ENCODE measurements around the gene SLC35E3. TPM values are rescaled to one million over a fixed set of nuclear protein-coding genes. Genes with fewer than 3 reads are reported as not detected.
A peak's percentile ranks its signal among the peaks of the same experiment; 100 is the strongest.

Gene SLC35E3
- total and polyA plus RNA-seq, 2 donors: 6.6 to 8.8 TPM

DNA sequence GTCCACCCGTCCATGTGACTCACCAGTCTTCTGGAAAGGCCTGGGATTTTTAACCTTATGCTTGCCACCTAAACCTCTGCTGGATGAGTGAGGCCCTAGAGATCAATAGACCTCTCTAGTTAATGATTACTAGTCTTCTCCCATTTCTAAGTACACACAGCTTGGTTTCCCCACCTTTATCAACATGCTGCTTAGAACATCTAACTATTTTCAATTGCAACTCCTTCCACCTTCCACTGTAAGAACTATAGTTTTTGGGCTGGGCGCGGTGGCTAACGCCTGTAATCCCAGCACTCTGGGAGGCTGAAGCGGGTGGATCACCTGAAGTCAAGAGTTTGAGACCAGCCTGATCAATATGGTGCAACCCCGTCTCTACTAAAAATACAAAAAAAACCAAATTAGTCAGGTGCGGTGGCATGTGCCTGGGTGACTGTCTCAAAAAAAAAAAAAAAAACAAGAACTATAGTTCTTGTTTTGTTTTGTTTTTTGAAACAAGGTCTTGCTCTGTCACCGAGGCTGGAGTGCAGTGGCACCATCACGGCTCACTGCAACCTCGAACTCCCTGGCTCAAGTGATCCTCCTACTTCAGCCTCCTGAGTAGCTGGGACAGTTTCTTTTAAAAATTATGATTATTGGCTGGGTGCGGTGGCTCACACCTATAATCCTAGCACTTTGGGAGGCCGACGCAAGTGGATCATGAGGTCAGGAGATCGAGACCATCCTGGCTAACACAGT lies 43.3 kb downstream of the SLC35E3 start:
- no peak for DNase-seq (ENCODE audit: low read depth in 6 of 9, low spot score in 9 of 9)
- Histone ChIP-seq H3K9me3 (ENCODE audit: control insufficient read depth in 2 of 2, insufficient read depth in 1 of 2, low read length in 1 of 2) (no peaks in the 10 kb centered on the region), H3K4me1 (ENCODE audit: control insufficient read depth in 2 of 2, insufficient read depth in 2 of 2, low read length in 2 of 2) (peaks cover 6 to 13% of the 10 kb centered on the region in 2 donors), H3K4me3 (ENCODE audit: low read length in 2 of 2) (no peak overlapping the region), H3K27me3 (ENCODE audit: control insufficient read depth in 2 of 2, insufficient read depth in 1 of 2, low read length in 1 of 2) (no peaks in the 10 kb centered on the region), H3K27ac (ENCODE audit: low read depth in 1 of 2, low read length in 1 of 2) (no peak overlapping the region), H3K36me3 (ENCODE audit: control insufficient read depth in 2 of 2, insufficient read depth in 2 of 2, low read length in 1 of 2) (peaks cover 0 to 3% of the 10 kb centered on the region in 2 donors)
- 99% methylated on average over 14 of the region's 14 CpGs for WGBS

DNA sequence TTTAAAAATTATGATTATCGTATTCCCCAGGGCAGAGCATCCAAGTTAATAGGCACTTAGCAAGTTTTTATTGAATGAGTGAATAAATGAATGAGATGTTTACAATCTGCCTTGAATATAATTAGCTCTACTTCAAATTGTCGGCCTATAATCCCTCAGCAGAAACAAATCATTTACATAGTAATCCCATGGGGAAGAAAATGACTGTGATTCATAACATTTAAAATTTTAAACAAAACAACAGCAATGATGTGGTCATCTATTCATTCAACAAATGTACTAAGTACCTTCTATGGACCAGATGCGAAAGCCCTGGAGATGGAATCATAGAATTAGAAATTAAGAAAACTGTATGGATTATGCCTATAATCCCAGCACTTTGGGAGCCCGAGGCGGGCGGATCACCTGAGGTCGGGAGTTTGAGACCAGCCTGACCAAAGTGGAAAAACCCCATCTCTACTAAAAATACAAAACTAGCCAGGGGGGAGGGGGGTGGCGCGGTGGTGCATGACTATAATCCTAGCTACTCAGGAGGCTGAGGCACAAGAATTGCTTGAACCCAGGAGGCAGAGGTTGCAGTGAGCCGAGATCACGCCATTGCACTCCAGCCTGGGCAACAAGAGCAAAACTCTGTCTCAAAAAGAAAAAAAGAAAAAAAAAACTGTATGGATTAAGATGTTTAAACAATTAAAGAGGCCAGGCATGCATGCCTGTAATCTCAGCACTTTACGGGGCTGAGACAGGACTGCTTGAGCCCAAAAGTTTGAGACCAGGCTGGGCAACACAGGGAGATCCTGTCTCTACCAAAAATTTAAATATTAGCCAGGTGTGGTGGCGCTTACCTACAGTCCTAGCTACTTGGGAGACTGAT lies 44.3 kb downstream of the SLC35E3 start:
- Histone ChIP-seq H3K4me3 (ENCODE audit: low read length in 2 of 2) (no peak overlapping the region), H3K27me3 (ENCODE audit: control insufficient read depth in 2 of 2, insufficient read depth in 1 of 2, low read length in 1 of 2) (no peaks in the 10 kb centered on the region), H3K27ac (ENCODE audit: low read depth in 1 of 2, low read length in 1 of 2) (no peak overlapping the region), H3K36me3 (ENCODE audit: control insufficient read depth in 2 of 2, insufficient read depth in 2 of 2, low read length in 1 of 2) (no peaks in the 10 kb centered on the region), H3K4me1 (ENCODE audit: control insufficient read depth in 2 of 2, insufficient read depth in 2 of 2, low read length in 2 of 2) (peaks cover 6 to 13% of the 10 kb centered on the region in 2 donors), H3K9me3 (ENCODE audit: control insufficient read depth in 2 of 2, insufficient read depth in 1 of 2, low read length in 1 of 2) (no peaks in the 10 kb centered on the region)
- DNase-seq (ENCODE audit: low read depth in 6 of 9, low spot score in 9 of 9): no peak
- WGBS: 97% methylated on average over 13 of the region's 13 CpGs

DNA sequence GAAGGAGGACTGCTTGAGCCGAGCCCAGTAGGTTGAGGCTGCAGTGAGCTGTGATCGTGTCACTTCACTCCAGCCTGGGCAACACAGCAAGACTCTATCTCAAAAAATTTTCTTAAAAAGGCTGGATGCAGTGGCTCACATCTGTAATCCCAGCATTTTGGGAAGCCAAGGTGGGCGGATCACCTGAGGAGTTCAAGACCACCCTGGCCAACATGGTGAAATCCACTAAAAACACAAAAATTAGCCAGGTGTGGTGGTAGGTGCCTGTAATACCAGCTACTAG lies 44.9 kb downstream of the SLC35E3 start:
- 64% methylated on average over 3 of the region's 3 CpGs for WGBS
- Histone ChIP-seq H3K9me3 (ENCODE audit: control insufficient read depth in 2 of 2, insufficient read depth in 1 of 2, low read length in 1 of 2) (no peaks in the 10 kb centered on the region), H3K27ac (ENCODE audit: low read depth in 1 of 2, low read length in 1 of 2) (no peak overlapping the region), H3K36me3 (ENCODE audit: control insufficient read depth in 2 of 2, insufficient read depth in 2 of 2, low read length in 1 of 2) (no peaks in the 10 kb centered on the region), H3K4me1 (ENCODE audit: control insufficient read depth in 2 of 2, insufficient read depth in 2 of 2, low read length in 2 of 2) (peaks cover 6 to 13% of the 10 kb centered on the region in 2 donors), H3K27me3 (ENCODE audit: control insufficient read depth in 2 of 2, insufficient read depth in 1 of 2, low read length in 1 of 2) (no peaks in the 10 kb centered on the region), H3K4me3 (ENCODE audit: low read length in 2 of 2) (no peak overlapping the region)
- no peak for DNase-seq (ENCODE audit: low read depth in 6 of 9, low spot score in 9 of 9)

DNA sequence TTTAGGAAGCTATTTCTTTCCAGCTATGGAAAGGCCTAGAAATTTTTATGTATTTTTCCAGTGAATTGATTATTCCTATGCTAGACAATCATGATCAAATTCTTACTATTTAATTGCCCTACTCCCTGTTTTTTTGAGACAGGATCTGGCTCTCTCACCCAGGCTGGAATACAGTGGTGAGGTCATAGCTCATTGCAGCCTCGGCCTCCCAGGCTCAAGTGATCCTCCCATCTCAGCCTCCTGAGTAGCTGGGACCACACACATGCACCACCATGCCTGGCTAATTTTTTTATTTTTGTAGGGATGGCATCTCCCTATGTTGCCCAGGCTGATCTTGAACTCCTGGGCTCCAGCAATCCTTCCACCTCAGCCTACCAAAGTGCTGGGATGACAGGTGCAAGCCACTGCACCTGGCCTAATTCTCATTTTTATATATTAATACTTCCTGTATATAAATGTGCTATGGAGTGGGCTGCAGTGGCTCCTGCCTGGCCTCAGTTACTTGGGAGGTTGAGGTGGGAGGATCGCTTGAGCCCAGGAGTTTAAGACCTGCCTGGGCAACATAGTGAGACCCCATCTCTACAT lies 46.0 kb downstream of the SLC35E3 start:
- Histone ChIP-seq H3K27me3 (ENCODE audit: control insufficient read depth in 2 of 2, insufficient read depth in 1 of 2, low read length in 1 of 2) (no peaks in the 10 kb centered on the region), H3K36me3 (ENCODE audit: control insufficient read depth in 2 of 2, insufficient read depth in 2 of 2, low read length in 1 of 2) (no peaks in the 10 kb centered on the region), H3K4me1 (ENCODE audit: control insufficient read depth in 2 of 2, insufficient read depth in 2 of 2, low read length in 2 of 2) (peaks cover 6 to 13% of the 10 kb centered on the region in 2 donors), H3K4me3 (ENCODE audit: low read length in 2 of 2) (no peak overlapping the region), H3K27ac (ENCODE audit: low read depth in 1 of 2, low read length in 1 of 2) (no peak overlapping the region), H3K9me3 (ENCODE audit: control insufficient read depth in 2 of 2, insufficient read depth in 1 of 2, low read length in 1 of 2) (no peaks in the 10 kb centered on the region)
- WGBS: over 99% methylated on average over 2 of the region's 2 CpGs
- no peak for DNase-seq (ENCODE audit: low read depth in 6 of 9, low spot score in 9 of 9)

DNA sequence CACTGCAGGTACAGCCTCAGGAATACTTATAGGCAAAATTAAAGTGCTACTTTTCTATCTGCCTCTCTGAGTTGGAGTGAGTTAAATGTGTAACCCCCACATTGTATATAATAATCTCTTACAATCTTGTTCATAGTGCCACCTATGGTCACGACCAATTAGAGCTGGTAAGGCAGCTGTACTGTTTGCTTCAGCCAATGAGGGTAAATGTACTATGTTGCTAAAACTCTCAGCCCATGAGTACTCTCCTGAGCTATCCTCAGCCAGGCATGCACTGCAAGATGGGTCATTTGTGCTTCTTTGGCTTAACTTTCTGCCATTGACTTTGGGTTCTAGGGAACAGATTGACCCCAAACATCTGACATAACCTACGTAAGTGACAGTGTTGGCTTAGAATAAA lies 47.0 kb downstream of the SLC35E3 start:
- WGBS: 72% methylated on average over 2 of the region's 2 CpGs
- peak in 8 of 9 donors; percentile 76 to 92 (median 78) for DNase-seq (ENCODE audit: low read depth in 6 of 9, low spot score in 9 of 9)

DNA sequence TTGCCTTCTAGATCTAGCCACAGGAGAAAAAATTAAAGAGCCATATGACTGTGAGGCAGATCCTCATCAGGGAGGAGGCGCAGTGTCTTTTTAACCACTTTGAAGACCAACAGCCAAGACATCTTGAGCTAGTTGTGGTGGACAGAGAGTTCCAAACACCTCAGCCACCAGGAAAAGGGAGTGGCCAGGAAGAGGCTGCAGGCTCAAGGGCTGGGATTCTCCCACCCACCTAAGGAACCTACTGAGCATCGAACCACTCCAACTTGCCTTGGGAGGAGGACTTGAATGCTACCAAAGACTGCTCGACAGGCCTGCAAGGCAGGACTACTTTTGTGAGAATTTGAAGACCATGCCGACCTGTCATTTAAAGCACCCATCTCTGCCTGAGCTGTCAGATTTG lies 47.5 kb downstream of the SLC35E3 start:
- Histone ChIP-seq H3K4me1 (ENCODE audit: control insufficient read depth in 2 of 2, insufficient read depth in 2 of 2, low read length in 2 of 2) (peaks cover 6 to 13% of the 10 kb centered on the region in 2 donors), H3K27me3 (ENCODE audit: control insufficient read depth in 2 of 2, insufficient read depth in 1 of 2, low read length in 1 of 2) (no peaks in the 10 kb centered on the region), H3K9me3 (ENCODE audit: control insufficient read depth in 2 of 2, insufficient read depth in 1 of 2, low read length in 1 of 2) (no peaks in the 10 kb centered on the region), H3K4me3 (ENCODE audit: low read length in 2 of 2) (no peak overlapping the region), H3K27ac (ENCODE audit: low read depth in 1 of 2, low read length in 1 of 2) (no peak overlapping the region), H3K36me3 (ENCODE audit: control insufficient read depth in 2 of 2, insufficient read depth in 2 of 2, low read length in 1 of 2) (no peaks in the 10 kb centered on the region)
- DNase-seq (ENCODE audit: low read depth in 6 of 9, low spot score in 9 of 9): no peak
- 98% methylated on average over 4 of the region's 4 CpGs for WGBS

More for the DNA sequence above, 47.0 kb downstream of the SLC35E3 start:
- H3K36me3 ChIP-seq (ENCODE audit: control insufficient read depth in 2 of 2, insufficient read depth in 2 of 2, low read length in 1 of 2): no peaks in the 10 kb centered on the region
- H3K27me3 ChIP-seq (ENCODE audit: control insufficient read depth in 2 of 2, insufficient read depth in 1 of 2, low read length in 1 of 2): no peaks in the 10 kb centered on the region
- H3K4me3 ChIP-seq (ENCODE audit: low read length in 2 of 2): no peak overlapping the region
- no peaks in the 10 kb centered on the region for H3K9me3 ChIP-seq (ENCODE audit: control insufficient read depth in 2 of 2, insufficient read depth in 1 of 2, low read length in 1 of 2)
- no peak overlapping the region for H3K27ac ChIP-seq (ENCODE audit: low read depth in 1 of 2, low read length in 1 of 2)
- peaks cover 6 to 13% of the 10 kb centered on the region in 2 donors for H3K4me1 ChIP-seq (ENCODE audit: control insufficient read depth in 2 of 2, insufficient read depth in 2 of 2, low read length in 2 of 2)

DNA sequence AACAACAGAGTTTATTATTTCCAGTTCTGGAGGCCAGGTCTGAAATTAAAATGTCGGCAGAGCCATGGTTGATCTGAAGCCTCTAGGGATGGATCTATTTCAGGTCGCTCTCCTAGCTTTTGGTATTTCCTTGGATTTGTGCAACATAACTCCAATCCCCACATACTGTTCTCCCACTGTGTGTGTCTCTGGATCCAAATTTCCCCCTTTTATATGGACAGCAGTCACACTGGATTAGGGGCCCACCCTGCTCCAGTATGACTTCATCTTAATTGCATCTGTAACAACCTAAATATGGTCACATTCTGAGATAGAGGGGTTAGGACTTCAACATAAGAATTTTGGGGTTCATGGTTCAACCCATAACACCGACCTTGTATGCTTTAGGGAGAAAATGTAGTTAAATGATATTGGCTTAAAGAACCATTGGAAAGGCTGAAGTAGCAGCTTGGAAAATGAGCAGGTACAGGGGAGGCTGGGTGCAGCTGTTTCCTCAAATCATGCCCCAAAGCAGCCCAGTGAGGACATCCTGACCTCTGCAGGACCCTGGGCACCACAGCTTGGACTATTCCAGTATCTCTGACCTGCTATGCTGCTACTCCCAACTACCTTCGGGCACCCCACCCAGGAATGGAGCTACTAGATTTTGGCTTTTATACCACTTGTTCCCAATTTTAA lies 48.1 kb downstream of the SLC35E3 start:
- Histone ChIP-seq H3K4me1 (ENCODE audit: control insufficient read depth in 2 of 2, insufficient read depth in 2 of 2, low read length in 2 of 2) (peaks cover 6 to 13% of the 10 kb centered on the region in 2 donors), H3K4me3 (ENCODE audit: low read length in 2 of 2) (no peak overlapping the region), H3K36me3 (ENCODE audit: control insufficient read depth in 2 of 2, insufficient read depth in 2 of 2, low read length in 1 of 2) (no peaks in the 10 kb centered on the region), H3K27ac (ENCODE audit: low read depth in 1 of 2, low read length in 1 of 2) (no peak overlapping the region), H3K9me3 (ENCODE audit: control insufficient read depth in 2 of 2, insufficient read depth in 1 of 2, low read length in 1 of 2) (no peaks in the 10 kb centered on the region), H3K27me3 (ENCODE audit: control insufficient read depth in 2 of 2, insufficient read depth in 1 of 2, low read length in 1 of 2) (no peaks in the 10 kb centered on the region)
- 98% methylated on average over 4 of the region's 4 CpGs for WGBS
- no peak for DNase-seq (ENCODE audit: low read depth in 6 of 9, low spot score in 9 of 9)

DNA sequence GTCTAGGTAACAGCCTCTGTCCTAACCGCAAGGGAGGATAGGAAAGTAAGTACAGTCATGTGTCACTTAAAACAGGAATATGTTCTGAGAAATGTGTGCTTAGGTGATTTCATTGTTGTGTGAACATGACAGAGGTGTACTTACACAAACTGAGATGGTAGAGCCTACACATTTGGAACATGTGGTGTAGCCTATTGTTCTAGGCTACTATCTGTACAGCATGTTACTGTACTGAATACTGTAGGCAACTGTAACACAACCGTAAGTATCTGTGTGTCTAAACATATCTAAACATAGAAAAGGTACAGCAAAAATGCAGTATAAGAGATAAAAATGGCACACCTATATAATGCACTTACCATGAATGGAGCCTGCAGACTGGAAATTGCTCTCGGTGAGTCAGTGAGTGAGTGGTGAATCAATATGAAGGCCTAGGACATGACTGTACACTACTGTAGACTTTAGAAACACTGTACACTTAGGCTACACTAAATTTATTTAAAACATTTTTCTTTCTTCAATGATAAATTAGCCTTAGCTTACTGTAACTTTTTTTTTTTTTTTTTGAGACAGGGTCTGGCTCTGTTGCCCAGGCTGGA lies 48.8 kb downstream of the SLC35E3 start:
- no peaks in the 10 kb centered on the region for H3K36me3 ChIP-seq (ENCODE audit: control insufficient read depth in 2 of 2, insufficient read depth in 2 of 2, low read length in 1 of 2)
- over 99% methylated on average over 3 of the region's 3 CpGs for WGBS
- no peak overlapping the region for H3K27ac ChIP-seq (ENCODE audit: low read depth in 1 of 2, low read length in 1 of 2)
- peaks cover 6 to 13% of the 10 kb centered on the region in 2 donors for H3K4me1 ChIP-seq (ENCODE audit: control insufficient read depth in 2 of 2, insufficient read depth in 2 of 2, low read length in 2 of 2)
- no peaks in the 10 kb centered on the region for H3K27me3 ChIP-seq (ENCODE audit: control insufficient read depth in 2 of 2, insufficient read depth in 1 of 2, low read length in 1 of 2)
- no peak overlapping the region for H3K4me3 ChIP-seq (ENCODE audit: low read length in 2 of 2)
- DNase-seq (ENCODE audit: low read depth in 6 of 9, low spot score in 9 of 9): no peak
- no peaks in the 10 kb centered on the region for H3K9me3 ChIP-seq (ENCODE audit: control insufficient read depth in 2 of 2, insufficient read depth in 1 of 2, low read length in 1 of 2)
